NCI-H82 treated with DMSO at 0.1 percent for 48 hours (cell line): ENCODE measurements around the gene NOP56.

Experiments
- DNase-seq: peaks from one replicate; lab custom pipeline; 2025; ENCODE audit not compliant: unreplicated experiment; lab: John Stamatoyannopoulos, UW

The NOP56 gene

GRCh38 chr20:2700913-2701620 is 48.6 kb downstream of the NOP56 start:
- no peak for DNase-seq

- DNase-seq, result no peak
Measured at GRCh38 chr20:2701671-2702081, 49.2 kb downstream of the NOP56 start.

GRCh38 chr20:2703716-2704475 is 51.5 kb downstream of the NOP56 start:
- no peak for DNase-seq

GRCh38 chr20:2705931-2706645 is 53.7 kb downstream of the NOP56 start:
- no peak for DNase-seq

- DNase-seq, result no peak
Measured at GRCh38 chr20:2706688-2707352, 54.4 kb downstream of the NOP56 start.

GRCh38 chr20:2707353-2708072 is 55.1 kb downstream of the NOP56 start:
- DNase-seq, result no peak
